Measurements from ENCODE around the gene OPCML.

DNA sequence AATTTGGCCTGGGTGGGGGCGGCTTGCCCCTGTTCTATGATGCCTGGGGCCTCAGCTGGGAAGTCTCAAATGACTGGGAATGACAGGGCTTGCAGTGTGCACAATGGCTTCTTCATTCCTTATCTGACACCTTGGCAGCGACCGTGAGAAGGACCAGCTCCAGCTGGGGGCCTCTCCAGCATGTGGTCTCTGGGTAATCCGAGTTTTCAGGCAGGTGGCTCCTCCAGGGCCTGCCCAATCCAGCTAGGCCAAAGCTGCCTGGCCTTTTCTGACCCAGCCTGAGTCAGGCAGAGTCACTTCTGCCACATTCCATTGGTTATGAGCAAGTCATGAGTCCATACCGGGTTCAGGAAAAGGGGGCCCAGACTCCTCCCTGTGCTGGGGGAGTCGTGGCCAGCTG lies 646.0 kb downstream of the OPCML start:
- TF ChIP-seq, protein P1, sequence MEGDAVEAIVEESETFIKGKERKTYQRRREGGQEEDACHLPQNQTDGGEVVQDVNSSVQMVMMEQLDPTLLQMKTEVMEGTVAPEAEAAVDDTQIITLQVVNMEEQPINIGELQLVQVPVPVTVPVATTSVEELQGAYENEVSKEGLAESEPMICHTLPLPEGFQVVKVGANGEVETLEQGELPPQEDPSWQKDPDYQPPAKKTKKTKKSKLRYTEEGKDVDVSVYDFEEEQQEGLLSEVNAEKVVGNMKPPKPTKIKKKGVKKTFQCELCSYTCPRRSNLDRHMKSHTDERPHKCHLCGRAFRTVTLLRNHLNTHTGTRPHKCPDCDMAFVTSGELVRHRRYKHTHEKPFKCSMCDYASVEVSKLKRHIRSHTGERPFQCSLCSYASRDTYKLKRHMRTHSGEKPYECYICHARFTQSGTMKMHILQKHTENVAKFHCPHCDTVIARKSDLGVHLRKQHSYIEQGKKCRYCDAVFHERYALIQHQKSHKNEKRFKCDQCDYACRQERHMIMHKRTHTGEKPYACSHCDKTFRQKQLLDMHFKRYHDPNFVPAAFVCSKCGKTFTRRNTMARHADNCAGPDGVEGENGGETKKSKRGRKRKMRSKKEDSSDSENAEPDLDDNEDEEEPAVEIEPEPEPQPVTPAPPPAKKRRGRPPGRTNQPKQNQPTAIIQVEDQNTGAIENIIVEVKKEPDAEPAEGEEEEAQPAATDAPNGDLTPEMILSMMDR (conservative IDR thresholded peaks at IDR 0.05; ENCODE audit: low read depth, low read length): no peak
- TF ChIP-seq EZH2phosphoT487 (IDR thresholded peaks at IDR 0.05; ENCODE audit: borderline replicate concordance, low read length) (no peak), EZH2 (IDR thresholded peaks at IDR 0.05; ENCODE audit: low read length, unreplicated experiment) (no peak)

Data from PC-3 (cell line).